ENCODE results near the gene CKAP2L.
"Not testable (repeated sequence)": the region's sequence is repeated elsewhere in the genome, so short reads cannot be mapped to it uniquely, and the experiment has no call there.

- TF ChIP-seq CTCF (IDR thresholded peaks at IDR 0.05; ENCODE audit: low read depth, low read length); EZH2phosphoT487 (IDR thresholded peaks at IDR 0.05; ENCODE audit: low read depth): not testable (repeated sequence)
Measured at GRCh38 chr2:112706947-112707346, 57.5 kb downstream of the CKAP2L start.

All from OCI-LY3 (cell line).